HepG2 (cell line): Measurements from ENCODE around the gene PATL2. TPM values are rescaled to one million over a fixed set of nuclear protein-coding genes. Genes with fewer than 3 reads are reported as not detected.

Experiments used
- CREB1 ChIP-seq, 2 experiments: fragments of 450-650 bp in 1 of 2; IDR thresholded peaks; 2 replicates each; pipeline ENCODE4 v1.6.1; 2016 to 2017; ENCODE audit warnings: control low read depth in 1 of 2, mild to moderate bottlenecking in 1 of 2, missing compliant biosample characterization in 1 of 2, missing genetic modification characterization in 1 of 2
- GPN1 ChIP-seq: sonication (generic); formaldehyde crosslinking; IDR thresholded peaks from 2 replicates; pipeline ENCODE4 v1.5.1; 2020; ENCODE audit warnings: missing genetic modification reagents, borderline replicate concordance
- HNRNPUL1 ChIP-seq: fragments of 200-400 bp; formaldehyde crosslinking; IDR thresholded peaks from 2 replicates; pipeline ENCODE4 v1.6.1; 2017; ENCODE audit warnings: low read depth, mild to moderate bottlenecking, low read length, moderate library complexity
- IKZF4 ChIP-seq: sonication (generic); formaldehyde crosslinking; IDR thresholded peaks from 2 replicates; pipeline ENCODE4 v1.5.1; 2020; ENCODE audit warnings: borderline replicate concordance, mild to moderate bottlenecking, low read depth, missing genetic modification reagents; ENCODE audit errors: not compliant biosample characterization
- MLXIP ChIP-seq: sonication (generic); formaldehyde crosslinking; IDR thresholded peaks from 2 replicates; pipeline ENCODE4 v1.9.0; 2021; ENCODE audit warnings: missing genetic modification reagents, borderline replicate concordance
- MYC ChIP-seq: sonication (generic); formaldehyde crosslinking; IDR thresholded peaks from 2 replicates; pipeline ENCODE4 v1.9.0; 2021; ENCODE audit warnings: missing genetic modification reagents, borderline replicate concordance
- NFE2L2 ChIP-seq: fragments of 150-350 bp; IDR thresholded peaks from 2 replicates; pipeline ENCODE4 v1.6.1; 2014; ENCODE audit warnings: low read length
- NONO ChIP-seq, 2 experiments: fragments of 450-650 bp in 1 of 2; sonication (generic) in 1 of 2; formaldehyde crosslinking in 1 of 2; IDR thresholded peaks in 1 of 2; conservative IDR thresholded peaks in 1 of 2; 2 replicates each; pipeline versions ENCODE4 v1.6.1 to v1.8.0; 2017 to 2022; ENCODE audit warnings: mild to moderate bottlenecking in 1 of 2, missing genetic modification reagents in 1 of 2, moderate library complexity in 1 of 2
- ZMYM4 ChIP-seq: sonication (generic); formaldehyde crosslinking; IDR thresholded peaks from 2 replicates; pipeline ENCODE4 v1.8.1; 2023; ENCODE audit warnings: mild to moderate bottlenecking, missing genetic modification reagents
- ZNF276 ChIP-seq: sonication (generic); formaldehyde crosslinking; IDR thresholded peaks from 2 replicates; pipeline ENCODE4 v1.4.0; 2020; ENCODE audit warnings: mild to moderate bottlenecking, low read depth, missing genetic modification reagents
- ZNF510 ChIP-seq: sonication (generic); formaldehyde crosslinking; IDR thresholded peaks from 2 replicates; pipeline ENCODE4 v1.4.0; 2020; ENCODE audit warnings: low read depth, mild to moderate bottlenecking, missing genetic modification reagents
- ZNF512 ChIP-seq: sonication (generic); formaldehyde crosslinking; IDR thresholded peaks from 2 replicates; pipeline ENCODE4 v1.4.0; 2020; ENCODE audit warnings: mild to moderate bottlenecking, missing genetic modification reagents
- ZNF543 ChIP-seq: sonication (generic); formaldehyde crosslinking; IDR thresholded peaks from 2 replicates; pipeline ENCODE4 v1.4.0; 2020; ENCODE audit warnings: mild to moderate bottlenecking, missing genetic modification reagents
- ZNF567 ChIP-seq: sonication (generic); formaldehyde crosslinking; IDR thresholded peaks from 2 replicates; pipeline ENCODE4 v1.8.1; 2023; ENCODE audit warnings: mild to moderate bottlenecking, missing genetic modification reagents, borderline replicate concordance
- ZNF577 ChIP-seq: sonication (generic); formaldehyde crosslinking; IDR thresholded peaks from 2 replicates; pipeline ENCODE4 v1.4.0; 2020; ENCODE audit warnings: mild to moderate bottlenecking, low read depth, missing genetic modification reagents, borderline replicate concordance
- ZNF710 ChIP-seq: sonication (generic); formaldehyde crosslinking; IDR thresholded peaks from 2 replicates; pipeline ENCODE4 v1.5.0; 2020; ENCODE audit warnings: mild to moderate bottlenecking, missing genetic modification reagents, borderline replicate concordance
- polyA plus RNA-seq, 8 experiments: library from polyadenylated mRNA; depleted of rRNA in 3 of 8; stranded (reverse) in 7 of 8; unstranded in 1 of 8; fragments of >200 nt; fragmentation: Illumina TruSeq in 4 of 8; extraction: Trizol in 4 of 8; gene quantifications; 2 replicates each; pipeline versions ENCODE4 v1.2.1 to v1.2.3, GENCODE V29; 2011 to 2016; ENCODE audit warnings: low read depth in 4 of 8, missing spikeins in 1 of 8, mixed read lengths in 1 of 8; ENCODE audit not compliant: insufficient read depth in 1 of 8
- total RNA-seq, 5 experiments: library from RNA; depleted of rRNA; stranded (reverse); fragments of >200 nt; fragmentation: Illumina TruSeq; extraction: Trizol; gene quantifications; 2 replicates each; pipeline ENCODE4 v1.2.3, GENCODE V29; 2016; ENCODE audit warnings: low read depth in 1 of 5

PATL2 gene
- total and polyA plus RNA-seq, 2 of the 13 experiments (the other 11 are each of a cell fraction or from before 2014, with no cell fraction given), result 0.15 to 0.53 TPM

GRCh38 chr15:44726568-44727484 is 15.7 kb upstream of the PATL2 start (continued):
- TF ChIP-seq MYC (CRISPR knock-in tag), result no peak
- no peak for TF ChIP-seq HNRNPUL1
- TF ChIP-seq ZNF510 (CRISPR knock-in tag), result no peak
- no peak for TF ChIP-seq ZNF543 (CRISPR knock-in tag)
- no peak for TF ChIP-seq ZMYM4 (CRISPR knock-in tag)
- no peak for TF ChIP-seq CREB1 (IDR thresholded peaks at IDR 0.05)
- no peak; the same call in 1 of the 2 replicates for TF ChIP-seq CREB1 (CRISPR knock-in tag; IDR thresholded peaks at IDR 0.05)
- TF ChIP-seq NFE2L2, result no peak
- TF ChIP-seq GPN1, result no peak
- TF ChIP-seq ZNF276 (CRISPR knock-in tag), result no peak
- no peak for TF ChIP-seq MLXIP (CRISPR knock-in tag)
- no peak for TF ChIP-seq NONO (IDR thresholded peaks at IDR 0.05)
- no peak for TF ChIP-seq NONO (CRISPR knock-in tag; conservative IDR thresholded peaks at IDR 0.05)
- TF ChIP-seq IKZF4 (CRISPR knock-in tag), result no peak
- TF ChIP-seq ZNF577 (CRISPR knock-in tag), result no peak
- no peak for TF ChIP-seq ZNF512 (CRISPR knock-in tag)
- TF ChIP-seq ZNF567 (CRISPR knock-in tag), result 0 out of 2 replicates have a peak, but pooled peaks have one; percentile 33
- TF ChIP-seq ZNF710, result no peak
